ENCODE measurements around the gene KRTAP10-3.

DNA sequence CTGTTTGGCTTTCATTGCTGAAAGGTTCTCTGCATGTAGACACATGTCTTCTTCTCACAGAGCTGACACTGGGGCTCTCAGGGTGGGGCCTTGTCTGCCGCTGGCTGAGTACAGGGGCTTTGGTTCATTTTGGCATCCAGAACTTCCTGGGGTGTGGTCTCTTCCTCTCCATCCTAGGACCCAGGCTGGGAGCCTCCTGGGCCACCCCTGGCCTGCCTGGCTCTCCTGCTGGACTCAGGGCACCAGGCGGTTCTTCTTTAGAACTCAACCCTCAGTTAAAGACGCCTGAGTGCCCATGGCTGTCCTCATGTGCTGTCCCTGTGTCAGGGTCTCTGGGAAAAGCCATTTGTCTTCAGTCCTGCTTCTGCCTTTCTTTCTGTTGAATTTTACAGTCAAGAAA lies 27.3 kb upstream of the KRTAP10-3 start:
- TF ChIP-seq POLR2A (IDR thresholded peaks at IDR 0.05) (no peak), POLR2AphosphoS5 (IDR thresholded peaks at IDR 0.05) (no peak)
- TF ChIP-seq, protein P1, sequence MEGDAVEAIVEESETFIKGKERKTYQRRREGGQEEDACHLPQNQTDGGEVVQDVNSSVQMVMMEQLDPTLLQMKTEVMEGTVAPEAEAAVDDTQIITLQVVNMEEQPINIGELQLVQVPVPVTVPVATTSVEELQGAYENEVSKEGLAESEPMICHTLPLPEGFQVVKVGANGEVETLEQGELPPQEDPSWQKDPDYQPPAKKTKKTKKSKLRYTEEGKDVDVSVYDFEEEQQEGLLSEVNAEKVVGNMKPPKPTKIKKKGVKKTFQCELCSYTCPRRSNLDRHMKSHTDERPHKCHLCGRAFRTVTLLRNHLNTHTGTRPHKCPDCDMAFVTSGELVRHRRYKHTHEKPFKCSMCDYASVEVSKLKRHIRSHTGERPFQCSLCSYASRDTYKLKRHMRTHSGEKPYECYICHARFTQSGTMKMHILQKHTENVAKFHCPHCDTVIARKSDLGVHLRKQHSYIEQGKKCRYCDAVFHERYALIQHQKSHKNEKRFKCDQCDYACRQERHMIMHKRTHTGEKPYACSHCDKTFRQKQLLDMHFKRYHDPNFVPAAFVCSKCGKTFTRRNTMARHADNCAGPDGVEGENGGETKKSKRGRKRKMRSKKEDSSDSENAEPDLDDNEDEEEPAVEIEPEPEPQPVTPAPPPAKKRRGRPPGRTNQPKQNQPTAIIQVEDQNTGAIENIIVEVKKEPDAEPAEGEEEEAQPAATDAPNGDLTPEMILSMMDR (IDR thresholded peaks at IDR 0.05), result no peak

Measured in breast epithelium (tissue), 3 donors.